Ovary (tissue), 3 donors: ENCODE data around the gene HDAC7.

Experiments
- CTCF ChIP-seq, 3 donors: fragments of 450-650 bp in 2 of 3; fragments of 200-600 bp in 1 of 3; IDR thresholded peaks; one replicate each; pipeline versions ENCODE4 v1.5.1 to v1.8.0; 2016 to 2022; ENCODE audit warnings: antibody characterized with exemption in 3 of 3, mild to moderate bottlenecking in 1 of 3
- POLR2A ChIP-seq: fragments of 450-650 bp; IDR thresholded peaks from one replicate; pipeline ENCODE4 v1.6.1; 2017; ENCODE audit warnings: antibody characterized with exemption, mild to moderate bottlenecking, moderate library complexity
- donor health status: DM: no; HTN: no; CAD: no.

GRCh38 chr12:47824635-47825034, 4.9 kb upstream of the HDAC7 start:
- TF ChIP-seq POLR2A, result no peak
- no peak for TF ChIP-seq CTCF (IDR thresholded peaks at IDR 0.05)
